GM23248 (cell line): ENCODE results near the gene EVPL. TPM values are rescaled to one million over a fixed set of nuclear protein-coding genes. Genes with fewer than 3 reads are reported as not detected.
A peak's percentile ranks its signal among the peaks of the same experiment; 100 is the strongest.

ENCODE experiments used
- DNase-seq: peaks from one replicate; pipeline ENCODE4 v3.0.0-alpha.2; 2015
- H2AFZ ChIP-seq: fragments of 200-600 bp; sonication (generic); 2 replicates; pipeline ENCODE4 v1.6.1; 2016; ENCODE audit warnings: antibody characterized with exemption
- H3F3A ChIP-seq: fragments of 200-600 bp; sonication (generic); 2 replicates; pipeline ENCODE4 v1.6.1; 2016; ENCODE audit warnings: mild to moderate bottlenecking, antibody characterized with exemption, mixed run types; ENCODE audit not compliant: insufficient read depth
- H3K27ac ChIP-seq: fragments of 200-600 bp; sonication (generic); 2 replicates; pipeline ENCODE4 v1.5.1; 2016; ENCODE audit warnings: mild to moderate bottlenecking
- H3K27me3 ChIP-seq: fragments of 200-600 bp; sonication (generic); replicated peaks from 2 replicates; pipeline ENCODE4 v1.6.1; 2016; ENCODE audit warnings: mild to moderate bottlenecking; ENCODE audit not compliant: insufficient read depth
- H3K36me3 ChIP-seq: fragments of 200-600 bp; sonication (generic); 2 replicates; pipeline ENCODE4 v1.6.1; 2016; ENCODE audit warnings: low read depth, mild to moderate bottlenecking
- H3K4me1 ChIP-seq: fragments of 200-600 bp; sonication (generic); 2 replicates; pipeline ENCODE4 v1.6.1; 2016; ENCODE audit warnings: mild to moderate bottlenecking; ENCODE audit not compliant: insufficient read depth
- H3K4me2 ChIP-seq: fragments of 200-600 bp; sonication (generic); one replicate; pipeline ENCODE4 v1.6.1; 2016; ENCODE audit warnings: mild to moderate bottlenecking; ENCODE audit not compliant: unreplicated experiment
- H3K4me3 ChIP-seq: fragments of 200-600 bp; sonication (generic); 2 replicates; pipeline ENCODE4 v1.5.1; 2016; ENCODE audit warnings: mild to moderate bottlenecking
- H3K79me2 ChIP-seq: fragments of 200-600 bp; sonication (generic); 2 replicates; pipeline ENCODE4 v1.6.1; 2016; ENCODE audit warnings: mild to moderate bottlenecking; ENCODE audit not compliant: insufficient read depth
- H3K9ac ChIP-seq: fragments of 200-600 bp; sonication (generic); 2 replicates; pipeline ENCODE4 v1.6.1; 2016; ENCODE audit warnings: mild to moderate bottlenecking
- H3K9me2 ChIP-seq: fragments of 200-600 bp; sonication (generic); 2 replicates; pipeline ENCODE4 v1.6.1; 2016; ENCODE audit warnings: mixed run types, mild to moderate bottlenecking, moderate library complexity; ENCODE audit not compliant: insufficient read depth
- H3K9me3 ChIP-seq: fragments of 200-600 bp; sonication (generic); one replicate; pipeline ENCODE4 v1.6.1; 2017; ENCODE audit warnings: low read depth
- H4K20me1 ChIP-seq: fragments of 200-600 bp; sonication (generic); 2 replicates; pipeline ENCODE4 v1.6.0; 2016; ENCODE audit not compliant: insufficient read depth
- EZH2 ChIP-seq: fragments of 200-600 bp; sonication (generic); IDR thresholded peaks from 2 replicates; pipeline ENCODE4 v1.6.1; 2018; ENCODE audit warnings: antibody characterized with exemption, mild to moderate bottlenecking; ENCODE audit not compliant: insufficient read depth, poor library complexity, severe bottlenecking
- EZH2phosphoT487 ChIP-seq: fragments of 200-600 bp; sonication (generic); IDR thresholded peaks from 2 replicates; pipeline ENCODE4 v1.6.1; 2018; ENCODE audit warnings: antibody characterized with exemption, moderate library complexity, mild to moderate bottlenecking, low read depth; ENCODE audit not compliant: insufficient read depth
- WGBS, 2 experiments: methylation state at CpG; one replicate each; pipeline ENCODE4 v1.1.6; 2015 to 2017; ENCODE audit warnings: low lambda C conversion rate in 2 of 2, low coverage in 1 of 2; ENCODE audit errors: missing lambda C conversion rate in 2 of 2; 5-methylcytosine and 5-hydroxymethylcytosine counted together
- in situ Hi-C: fragments of 300-500 bp; cut with MboI; formaldehyde crosslinking; loops from 2 replicates; pipeline ENCODE4 v1.15.0; 2020
- polyA plus RNA-seq: library from polyadenylated mRNA; unstranded; fragments of >200 nt; fragmentation: Nextera tagmentation; extraction: Ambion mirVana; gene quantifications from 2 replicates; pipeline ENCODE4 v1.2.1, GENCODE V29; 2016
- total RNA-seq: library from RNA; depleted of rRNA; stranded (reverse); fragments of >200 nt; shearing (Covaris generic); gene quantifications from 2 replicates; pipeline ENCODE4 v1.2.3, GENCODE V29; 2014

EVPL gene
- total and polyA plus RNA-seq, 2 experiments from 2014 or later = not detected

- no peaks in the 10 kb centered on the region for H3K9me3 ChIP-seq
- peaks cover 46% of the 10 kb centered on the region for H3K79me2 ChIP-seq
- WGBS, 2 experiments = 47% methylated on average over 18 of the region's 18 CpGs
- in situ Hi-C loops = no loop called here
- peak overlapping the region; percentile 99 for H3K27ac ChIP-seq
- DNase-seq = peak; percentile 60
- H2AFZ ChIP-seq = peak overlapping the region; percentile 85
- peak overlapping the region; percentile 88 for H3K4me3 ChIP-seq
- peaks cover 43% of the 10 kb centered on the region for H3F3A ChIP-seq
- no peak for TF ChIP-seq EZH2phosphoT487
- TF ChIP-seq EZH2 = no peak
- no peaks in the 10 kb centered on the region for H3K36me3 ChIP-seq
- H3K9me2 ChIP-seq = no peaks in the 10 kb centered on the region
- H3K4me1 ChIP-seq = peaks cover 56% of the 10 kb centered on the region
- no peaks in the 10 kb centered on the region for H4K20me1 ChIP-seq
- H3K9ac ChIP-seq = peak overlapping the region; percentile 95
- H3K4me2 ChIP-seq = peak overlapping the region; percentile 90
- H3K27me3 ChIP-seq = no peaks in the 10 kb centered on the region
These were observed 46.7 kb downstream of the EVPL start for GRCh38 chr17:75980188-75981018.

GRCh38 chr17:75979705-75980187 is 47.4 kb downstream of the EVPL start:
- Histone ChIP-seq H2AFZ (peak overlapping the region; percentile 85), H3K4me2 (peak overlapping the region; percentile 90), H3K9me3 (no peaks in the 10 kb centered on the region), H3K27ac (peak overlapping the region; percentile 99), H3K9ac (peak overlapping the region; percentile 95), H3K9me2 (no peaks in the 10 kb centered on the region), H3F3A (peaks cover 43% of the 10 kb centered on the region), H3K4me3 (peak overlapping the region; percentile 88), H3K36me3 (no peaks in the 10 kb centered on the region), H4K20me1 (no peaks in the 10 kb centered on the region), H3K27me3 (no peaks in the 10 kb centered on the region), H3K79me2 (peaks cover 45% of the 10 kb centered on the region), H3K4me1 (peaks cover 56% of the 10 kb centered on the region)
- WGBS, 2 experiments = 0 to 2% methylated on average over 19 of the region's 19 CpGs
- peak; percentile 91 for DNase-seq
- in situ Hi-C loops = no loop called here
- no peak for TF ChIP-seq EZH2phosphoT487
- TF ChIP-seq EZH2 = no peak

GRCh38 chr17:75978938-75979704 is 48.0 kb downstream of the EVPL start, which contains the start of the genes ACOX1 and TEN1:
TSS of gene ACOX1 (minus strand) at chr17:75979166. CDS start at chr17:75979073, 93 bp downstream.
TSS of gene TEN1 (plus strand) at chr17:75979240. CDS start at chr17:75986193, 6,953 bp downstream.
- in situ Hi-C loops = no loop called here
- peak within 1 kb of the TSS; percentile 88 for H3K4me3 ChIP-seq
- no peaks in the 10 kb centered on the region for H3K36me3 ChIP-seq
- DNase-seq = peak; percentile 98
- no peaks in the 10 kb centered on the region for H3K9me3 ChIP-seq
- peaks cover 56% of the 10 kb centered on the region for H3K4me1 ChIP-seq
- peaks cover 49% of the 10 kb centered on the region for H3K79me2 ChIP-seq
- H3K9ac ChIP-seq = peak within 1 kb of the TSS; percentile 95
- TF ChIP-seq EZH2phosphoT487 = no peak
- TF ChIP-seq EZH2 = no peak
- H3K9me2 ChIP-seq = no peaks in the 10 kb centered on the region
- H3K27me3 ChIP-seq = no peaks in the 10 kb centered on the region
- H4K20me1 ChIP-seq = no peaks in the 10 kb centered on the region
- WGBS, 2 experiments = 1 to 3% methylated on average over 62 to 72 of the region's 72 CpGs
- H2AFZ ChIP-seq = peak within 1 kb of the TSS; percentile 85
- H3F3A ChIP-seq = peaks cover 42% of the 10 kb centered on the region
- H3K4me2 ChIP-seq = peak within 1 kb of the TSS; percentile 90
- peak within 1 kb of the TSS; percentile 99 for H3K27ac ChIP-seq

GRCh38 chr17:75976175-75976848 is 50.8 kb downstream of the EVPL start:
- in situ Hi-C loops = no loop called here
- peak overlapping the region; percentile 47 for H3K9ac ChIP-seq
- H3K9me3 ChIP-seq = no peaks in the 10 kb centered on the region
- H3K9me2 ChIP-seq = no peaks in the 10 kb centered on the region
- TF ChIP-seq EZH2phosphoT487 (no peak), EZH2 (no peak)
- no peaks in the 10 kb centered on the region for H3K36me3 ChIP-seq
- no peak overlapping the region for H2AFZ ChIP-seq
- H3K79me2 ChIP-seq = peaks cover 77% of the 10 kb centered on the region
- H3K4me1 ChIP-seq = peaks cover 29% of the 10 kb centered on the region
- no peaks in the 10 kb centered on the region for H3K27me3 ChIP-seq
- peak; percentile 50 for DNase-seq
- no peaks in the 10 kb centered on the region for H4K20me1 ChIP-seq
- peak overlapping the region; percentile 77 for H3K4me2 ChIP-seq
- H3F3A ChIP-seq = peaks cover 16% of the 10 kb centered on the region
- 13 to 18% methylated on average over 9 of the region's 9 CpGs for WGBS, 2 experiments
- H3K27ac ChIP-seq = peak overlapping the region; percentile 15; the same call in 1 of the 2 replicates
- H3K4me3 ChIP-seq = peak overlapping the region; percentile 51
